Fibroblast of lung (primary cell): ENCODE measurements around the gene RYR2.

Source experiments
- CTCF ChIP-seq, 2 donors: IDR thresholded peaks in 1 of 2; conservative IDR thresholded peaks in 1 of 2; 1 replicate in 1 of 2; 2 replicates in 1 of 2; pipeline ENCODE4 v1.5.1; 2011 to 2012; ENCODE audit warnings: low read length in 2 of 2, control low read depth in 1 of 2, inconsistent platforms in 1 of 2, low read depth in 1 of 2, mild to moderate bottlenecking in 1 of 2
- EZH2 ChIP-seq: IDR thresholded peaks from 2 replicates; pipeline ENCODE4 v1.5.1; 2012; ENCODE audit warnings: low read length, control low read depth, mild to moderate bottlenecking; ENCODE audit errors: missing control alignments

GRCh38 chr1:237528545-237528944 lies 486.6 kb downstream of the RYR2 start:
- TF ChIP-seq CTCF (conservative IDR thresholded peaks at IDR 0.05 in 1 of 2, IDR thresholded peaks at IDR 0.05 in 1 of 2; ENCODE audit: low read depth in 1 of 2, low read length in 2 of 2) (no peak), EZH2 (no peak)
